Mesodermal cell (in vitro differentiated cells): Measurements from ENCODE around the gene NTRK1.

Experiments used
- H3K27ac ChIP-seq: 2 replicates; pipeline ENCODE4 v1.7.0; 2013; ENCODE audit warnings: mild to moderate bottlenecking, low read depth, low read length, moderate library complexity; ENCODE audit not compliant: severe bottlenecking
- H3K36me3 ChIP-seq: 2 replicates; pipeline ENCODE4 v1.7.1; 2013; ENCODE audit warnings: mild to moderate bottlenecking, low read length, moderate library complexity; ENCODE audit not compliant: control insufficient read depth, insufficient read depth
- H3K4me1 ChIP-seq: one replicate; pipeline ENCODE4 v1.7.1; 2013; ENCODE audit warnings: mild to moderate bottlenecking, low read length; ENCODE audit not compliant: insufficient read depth, control insufficient read depth, poor library complexity, severe bottlenecking
- H3K4me3 ChIP-seq: 2 replicates; pipeline ENCODE4 v1.7.0; 2013; ENCODE audit warnings: low read length, control low read depth, mild to moderate bottlenecking; ENCODE audit not compliant: insufficient read depth, poor library complexity, severe bottlenecking; ENCODE audit errors: extremely low read depth
- H3K9me3 ChIP-seq: 2 replicates; pipeline ENCODE4 v1.7.1; 2013; ENCODE audit warnings: mild to moderate bottlenecking, low read length, moderate library complexity; ENCODE audit not compliant: control insufficient read depth
- WGBS, 2 experiments: methylation state at CpG; one replicate each; pipeline ENCODE4 v1.1.5; 2013; ENCODE audit warnings: missing lambda C conversion rate in 2 of 2; ENCODE audit not compliant: insufficient coverage in 2 of 2; 5-methylcytosine and 5-hydroxymethylcytosine counted together

NTRK1 gene

DNA sequence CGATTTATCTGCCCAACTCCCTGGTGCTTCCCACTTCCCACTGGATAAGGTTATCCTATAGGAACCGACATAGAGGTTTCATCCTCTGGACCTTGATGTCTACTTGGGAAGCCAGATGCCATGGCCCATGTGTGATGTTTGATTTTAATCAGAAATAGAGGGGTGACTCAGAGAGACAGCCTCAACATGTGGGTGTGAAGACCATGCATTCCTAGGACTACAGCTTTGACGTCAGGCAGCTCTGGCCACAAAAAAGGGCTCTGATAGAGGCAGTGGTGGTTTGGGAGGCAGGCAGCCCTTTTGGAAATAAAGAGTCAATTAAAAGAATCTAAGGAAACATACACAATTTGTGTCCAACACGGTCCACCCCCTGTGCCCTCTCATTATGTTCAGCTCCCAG is 38.9 kb upstream of the NTRK1 start:
- 61 to 85% methylated on average over 2 to 3 of the region's 4 CpGs for WGBS, 2 experiments
- H3K36me3 ChIP-seq = no peaks in the 10 kb centered on the region
- no peak overlapping the region for H3K27ac ChIP-seq
- H3K9me3 ChIP-seq = no peaks in the 10 kb centered on the region
- H3K4me1 ChIP-seq = no peaks in the 10 kb centered on the region
- no peak overlapping the region for H3K4me3 ChIP-seq

DNA sequence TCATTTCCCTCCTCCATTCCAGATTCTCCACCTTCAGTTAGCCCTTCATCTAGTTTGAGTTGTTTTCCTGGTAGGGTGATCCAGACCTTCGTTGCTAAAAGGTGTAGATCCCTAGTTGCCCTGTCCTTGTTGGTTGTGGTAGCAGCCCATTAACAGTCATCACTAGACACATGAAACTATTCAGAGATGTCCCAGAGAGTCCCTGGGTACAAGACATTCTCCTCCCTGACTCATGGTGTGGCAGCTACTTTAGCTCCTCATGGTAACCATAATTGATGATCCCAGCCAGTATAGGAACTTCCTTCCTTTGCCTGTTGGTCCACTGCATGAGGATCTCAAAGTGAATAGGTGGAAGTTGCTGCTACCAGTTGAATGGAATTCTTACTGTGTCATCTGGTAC is 38.0 kb upstream of the NTRK1 start:
- Histone ChIP-seq H3K4me3 (no peak overlapping the region), H3K4me1 (no peaks in the 10 kb centered on the region), H3K27ac (no peak overlapping the region), H3K36me3 (no peaks in the 10 kb centered on the region), H3K9me3 (no peaks in the 10 kb centered on the region)
- no CpG with 5 or more reads among the region's 1 CpG for whole genome bisulfite sequencing, 2 experiments

DNA sequence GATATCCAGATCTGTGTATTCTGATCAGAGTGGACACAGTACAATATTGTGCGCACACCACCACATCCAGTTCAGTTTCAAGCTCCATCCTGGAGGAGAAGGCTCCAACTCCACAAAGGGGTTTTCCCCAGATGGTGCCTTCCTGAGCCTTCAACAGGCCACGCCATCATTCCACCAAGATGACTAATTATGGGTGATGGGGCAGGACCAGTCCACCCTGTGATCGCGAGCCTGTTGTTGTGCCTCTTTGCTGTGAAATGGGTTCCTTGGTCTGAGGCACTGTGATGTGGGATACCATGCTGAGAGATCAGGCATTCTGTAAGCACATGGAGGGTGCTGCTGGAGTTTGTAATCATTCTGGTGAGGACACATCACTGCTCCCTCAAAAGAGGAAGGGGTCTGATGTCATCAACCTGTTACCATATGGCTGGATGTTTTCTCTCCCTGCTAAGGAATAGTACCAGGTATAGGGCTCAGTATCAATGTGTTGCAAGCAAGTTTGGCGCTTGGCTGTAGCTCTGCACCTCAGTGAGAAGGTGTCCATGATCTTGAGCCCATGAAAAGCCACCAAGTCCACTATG is 37.4 kb upstream of the NTRK1 start:
- no peaks in the 10 kb centered on the region for H3K36me3 ChIP-seq
- no peak overlapping the region for H3K27ac ChIP-seq
- no peak overlapping the region for H3K4me3 ChIP-seq
- no peaks in the 10 kb centered on the region for H3K9me3 ChIP-seq
- H3K4me1 ChIP-seq = no peaks in the 10 kb centered on the region
- 80 to 88% methylated on average over 1 to 2 of the region's 5 CpGs for WGBS, 2 experiments

DNA sequence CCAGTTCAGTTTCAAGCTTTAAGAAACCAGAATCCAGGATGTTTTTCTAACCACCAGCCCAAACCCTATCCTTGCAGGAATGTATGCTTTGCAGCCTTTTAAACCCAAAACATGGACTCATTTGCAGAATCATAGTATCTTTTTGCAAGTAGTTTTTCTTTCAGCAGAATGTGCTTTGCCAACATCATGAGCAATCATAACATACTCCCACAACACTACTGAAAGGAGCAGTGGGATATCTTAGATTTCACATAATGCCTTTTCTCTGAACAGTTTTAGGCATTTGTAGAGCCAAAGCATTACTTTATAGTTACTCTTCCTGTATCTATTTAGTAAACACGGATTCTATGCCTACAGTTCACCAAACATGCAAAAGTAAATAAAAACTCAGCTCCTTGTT is 34.0 kb upstream of the NTRK1 start:
- no peaks in the 10 kb centered on the region for H3K9me3 ChIP-seq
- no CpG with 5 or more reads among the region's 1 CpG for WGBS, 2 experiments
- no peaks in the 10 kb centered on the region for H3K4me1 ChIP-seq
- H3K36me3 ChIP-seq = no peaks in the 10 kb centered on the region
- no peak overlapping the region for H3K4me3 ChIP-seq
- H3K27ac ChIP-seq = no peak overlapping the region

DNA sequence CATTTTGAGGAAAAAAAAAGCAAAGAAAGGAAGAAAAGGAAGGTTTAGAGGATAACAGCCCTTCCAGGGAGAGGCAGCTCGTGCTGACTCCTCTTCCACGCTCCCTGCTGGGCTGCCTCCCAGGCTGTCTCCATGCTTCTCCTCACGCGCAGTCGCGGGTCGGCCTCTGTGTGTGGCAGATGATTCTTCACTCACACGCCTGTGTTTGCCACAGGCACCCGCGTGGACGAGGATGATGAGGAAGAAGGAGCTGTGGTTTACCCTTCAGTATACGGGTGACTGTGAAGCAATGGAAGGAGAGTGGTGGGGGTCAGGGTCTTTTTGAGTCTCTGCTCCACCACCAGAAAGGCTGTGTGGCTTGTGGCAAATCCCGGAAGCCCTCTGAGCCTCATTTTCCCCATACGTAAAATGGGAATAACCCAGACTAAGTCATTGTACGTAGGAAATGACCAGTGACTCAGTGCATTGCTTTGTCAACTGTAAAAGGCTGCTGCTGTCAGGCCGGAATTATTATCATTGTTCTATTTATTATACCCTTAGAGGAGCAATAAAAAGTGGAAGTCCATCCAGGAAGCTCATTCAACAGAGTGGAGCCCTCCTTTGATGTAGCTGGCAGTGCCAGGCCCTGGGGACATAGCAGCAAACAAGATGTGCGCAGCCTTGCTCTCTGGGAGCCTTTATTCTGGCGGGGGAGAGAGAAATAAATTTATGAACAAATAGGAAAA is 32.1 kb upstream of the NTRK1 start:
- 72 to 73% methylated on average over 12 to 17 of the region's 18 CpGs for WGBS, 2 experiments
- H3K27ac ChIP-seq = no peak overlapping the region
- H3K36me3 ChIP-seq = no peaks in the 10 kb centered on the region
- H3K9me3 ChIP-seq = no peaks in the 10 kb centered on the region
- H3K4me1 ChIP-seq = no peaks in the 10 kb centered on the region
- H3K4me3 ChIP-seq = no peak overlapping the region

DNA sequence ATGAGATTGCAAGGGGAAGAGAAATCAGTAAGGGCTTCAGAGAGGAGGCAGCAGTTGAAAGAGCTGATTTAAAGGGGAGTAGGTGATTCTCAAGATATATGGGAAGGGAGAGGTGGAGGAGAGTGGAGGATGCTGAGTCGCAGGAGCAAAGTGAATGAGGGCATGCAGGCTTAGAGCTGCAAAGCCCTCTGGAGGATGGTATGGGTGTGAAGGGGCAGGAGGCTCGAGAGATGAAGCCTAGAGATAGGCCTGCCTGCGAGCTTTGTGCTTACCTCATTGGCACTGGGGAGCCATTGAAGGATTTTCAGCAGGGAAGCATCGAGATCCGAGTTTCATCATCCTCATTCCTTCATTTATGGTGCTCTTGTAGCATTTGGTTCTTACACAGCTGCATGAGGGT is 28.2 kb upstream of the NTRK1 start:
- WGBS, 2 experiments = 48 to 66% methylated on average over 5 of the region's 5 CpGs
- H3K36me3 ChIP-seq = no peaks in the 10 kb centered on the region
- H3K4me1 ChIP-seq = no peaks in the 10 kb centered on the region
- H3K27ac ChIP-seq = no peak overlapping the region
- no peaks in the 10 kb centered on the region for H3K9me3 ChIP-seq
- no peak overlapping the region for H3K4me3 ChIP-seq

DNA sequence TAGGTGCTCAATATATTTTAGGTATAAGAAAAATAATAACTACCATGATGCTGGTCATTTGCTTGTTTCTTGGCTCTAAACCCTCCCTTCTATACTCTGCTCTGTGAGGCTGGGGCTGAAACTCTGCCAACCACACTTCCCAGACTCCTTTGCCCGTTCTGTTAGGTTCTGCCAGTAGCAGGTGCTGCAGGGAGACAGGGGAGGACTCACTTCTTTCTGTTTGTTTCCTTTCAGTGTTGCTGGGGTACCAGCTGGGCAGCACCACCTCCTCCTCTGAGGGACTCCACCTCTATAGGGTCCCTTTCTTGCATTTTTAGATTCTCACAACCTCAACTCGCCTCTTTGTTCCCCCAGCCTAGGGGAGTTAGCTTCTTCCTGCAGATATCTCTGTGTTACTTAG is 27.1 kb upstream of the NTRK1 start:
- no peaks in the 10 kb centered on the region for H3K4me1 ChIP-seq
- H3K4me3 ChIP-seq = no peak overlapping the region
- H3K9me3 ChIP-seq = no peaks in the 10 kb centered on the region
- H3K27ac ChIP-seq = no peak overlapping the region
- WGBS, 2 experiments = 80% methylated on average over 1 of the region's 2 CpGs; no CpG with 5 or more reads in 1 of the 2 experiments
- H3K36me3 ChIP-seq = no peaks in the 10 kb centered on the region

DNA sequence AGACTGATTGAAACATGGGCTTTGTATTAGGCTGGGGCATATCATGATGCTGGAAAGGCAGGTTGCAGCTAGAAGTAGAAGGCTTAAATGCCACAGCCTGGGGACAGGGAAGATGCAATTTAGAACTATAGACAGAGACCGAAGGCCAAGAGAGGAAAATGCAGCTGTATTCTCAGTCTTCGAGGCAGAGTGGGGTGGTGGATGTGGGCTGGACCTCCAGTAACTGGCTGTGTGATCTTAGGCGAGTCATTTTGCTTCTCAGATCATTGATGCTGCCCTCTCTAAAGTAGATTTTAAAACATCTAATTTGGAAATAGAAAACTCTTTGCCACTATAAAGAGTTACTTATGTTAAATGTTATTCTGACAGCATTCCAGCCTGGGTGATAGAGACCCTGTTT is 26.3 kb upstream of the NTRK1 start:
- H3K27ac ChIP-seq = no peak overlapping the region
- H3K4me3 ChIP-seq = no peak overlapping the region
- no peaks in the 10 kb centered on the region for H3K36me3 ChIP-seq
- WGBS, 2 experiments = 85 to 86% methylated on average over 2 of the region's 3 CpGs
- no peaks in the 10 kb centered on the region for H3K4me1 ChIP-seq
- no peaks in the 10 kb centered on the region for H3K9me3 ChIP-seq

DNA sequence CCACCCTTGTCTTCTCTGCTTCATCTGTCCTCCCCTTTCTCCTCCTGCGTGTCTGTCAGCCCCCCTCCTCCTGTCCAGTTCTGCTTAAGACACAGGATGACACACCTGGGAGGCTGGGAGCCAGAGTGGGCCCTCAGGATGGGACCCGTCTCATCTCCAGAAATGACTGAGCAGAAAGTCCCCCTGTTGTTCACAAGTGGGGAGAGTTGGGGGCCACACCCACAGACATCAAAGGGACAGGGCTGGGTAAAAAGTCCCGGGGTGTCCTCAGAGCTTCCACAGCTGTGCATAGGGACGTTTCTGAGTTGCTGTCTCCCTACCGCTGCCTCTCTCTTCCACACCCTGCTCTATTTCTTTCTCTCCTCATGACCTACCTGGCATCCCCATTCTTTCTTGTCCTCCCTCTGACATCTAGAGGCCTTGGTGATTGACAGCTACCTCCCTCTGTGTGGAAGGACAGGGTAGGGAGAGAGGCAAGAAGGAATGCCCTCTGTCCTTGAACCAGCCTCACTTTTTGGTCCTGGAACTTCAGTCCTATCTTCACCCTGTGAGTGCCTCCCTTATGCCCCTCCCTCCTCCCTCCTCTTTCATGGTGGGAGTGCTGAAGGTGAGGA is 24.5 kb upstream of the NTRK1 start:
- no peaks in the 10 kb centered on the region for H3K36me3 ChIP-seq
- H3K27ac ChIP-seq = no peak overlapping the region
- no peaks in the 10 kb centered on the region for H3K4me1 ChIP-seq
- no peak overlapping the region for H3K4me3 ChIP-seq
- no peaks in the 10 kb centered on the region for H3K9me3 ChIP-seq
- WGBS, 2 experiments = 70 to 87% methylated on average over 5 of the region's 5 CpGs

DNA sequence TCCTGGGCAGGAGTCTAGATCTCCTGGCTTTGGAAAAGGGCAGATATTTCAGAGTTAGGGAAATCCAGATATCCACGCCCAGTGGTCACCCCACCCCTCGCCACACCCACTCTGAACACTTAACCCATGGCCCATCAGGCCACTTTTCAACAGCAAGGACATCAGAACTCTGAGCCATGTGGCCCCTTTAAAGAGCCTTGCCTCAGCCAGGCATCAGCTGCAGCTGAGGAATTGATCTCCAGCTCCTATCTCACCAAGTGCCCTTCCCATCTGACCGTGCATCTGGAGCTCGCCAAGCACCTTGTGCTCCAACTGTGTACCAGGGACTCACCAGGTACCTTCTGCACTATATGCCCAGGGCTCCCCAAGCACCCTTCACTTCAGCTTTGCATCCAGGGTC is 23.8 kb upstream of the NTRK1 start:
- WGBS, 2 experiments = 81 to 83% methylated on average over 2 of the region's 4 CpGs
- no peaks in the 10 kb centered on the region for H3K9me3 ChIP-seq
- H3K36me3 ChIP-seq = no peaks in the 10 kb centered on the region
- no peaks in the 10 kb centered on the region for H3K4me1 ChIP-seq
- no peak overlapping the region for H3K27ac ChIP-seq
- no peak overlapping the region for H3K4me3 ChIP-seq

DNA sequence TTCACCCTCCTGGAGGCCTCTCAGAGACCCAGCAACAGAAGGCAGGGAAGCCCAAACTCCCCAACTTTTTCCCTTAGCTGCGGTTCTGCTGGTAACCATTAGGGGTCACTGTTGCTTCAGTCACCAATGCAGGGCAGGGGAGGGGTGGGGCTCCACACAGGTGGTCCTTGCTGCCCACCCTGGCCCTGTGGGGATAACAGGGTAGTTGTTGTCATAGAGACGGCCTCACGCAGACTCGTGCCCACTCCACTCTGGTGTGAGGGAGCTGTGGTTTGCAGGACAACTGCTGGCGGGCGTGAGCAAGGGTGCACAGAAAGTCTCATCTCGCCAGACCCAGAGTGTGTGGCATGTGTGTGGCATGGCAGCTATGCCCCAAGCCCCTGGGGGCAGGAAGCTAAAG is 21.7 kb upstream of the NTRK1 start:
- no peak overlapping the region for H3K4me3 ChIP-seq
- no peaks in the 10 kb centered on the region for H3K9me3 ChIP-seq
- H3K4me1 ChIP-seq = no peaks in the 10 kb centered on the region
- H3K27ac ChIP-seq = no peak overlapping the region
- H3K36me3 ChIP-seq = no peaks in the 10 kb centered on the region
- 32 to 42% methylated on average over 6 to 7 of the region's 7 CpGs for WGBS, 2 experiments
